AG09319 (cell line): ENCODE measurements around the gene STIM2.
"Not testable (repeated sequence)": the region's sequence is repeated elsewhere in the genome, so short reads cannot be mapped to it uniquely, and the experiment has no call there.

ENCODE experiments used
- DNase-seq: peaks from one replicate; pipeline ENCODE4 v3.0.0-alpha.2; 2010; ENCODE audit warnings: low read depth; ENCODE audit errors: extremely low read depth
- TF ChIP-seq, protein P1 (sequence below): IDR thresholded peaks from 2 replicates; pipeline ENCODE4 v1.5.1; 2011; ENCODE audit warnings: low read depth, mild to moderate bottlenecking, inconsistent platforms, low read length, moderate library complexity

Gene STIM2

DNA sequence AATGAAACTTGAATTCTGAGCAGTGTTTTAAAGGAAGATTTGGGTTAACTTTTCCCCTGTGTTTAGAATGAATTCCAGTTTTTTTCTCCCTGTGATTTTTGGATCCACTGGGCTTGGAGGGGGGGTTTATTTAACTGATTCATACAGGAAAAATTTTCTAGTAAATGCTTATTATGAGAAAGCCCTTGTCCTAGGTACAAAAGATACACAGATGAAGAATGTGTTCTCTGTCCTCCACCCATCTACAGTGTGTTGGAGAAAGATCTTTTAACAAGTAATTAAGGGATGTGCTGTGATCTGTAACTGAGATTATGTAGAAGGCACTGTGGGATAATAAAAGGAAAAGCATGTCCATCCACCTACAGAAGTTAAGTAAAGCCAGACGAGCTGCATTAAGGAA, 103.9 kb downstream of the STIM2 start:
- DNase-seq, result no peak
- TF ChIP-seq, protein P1, sequence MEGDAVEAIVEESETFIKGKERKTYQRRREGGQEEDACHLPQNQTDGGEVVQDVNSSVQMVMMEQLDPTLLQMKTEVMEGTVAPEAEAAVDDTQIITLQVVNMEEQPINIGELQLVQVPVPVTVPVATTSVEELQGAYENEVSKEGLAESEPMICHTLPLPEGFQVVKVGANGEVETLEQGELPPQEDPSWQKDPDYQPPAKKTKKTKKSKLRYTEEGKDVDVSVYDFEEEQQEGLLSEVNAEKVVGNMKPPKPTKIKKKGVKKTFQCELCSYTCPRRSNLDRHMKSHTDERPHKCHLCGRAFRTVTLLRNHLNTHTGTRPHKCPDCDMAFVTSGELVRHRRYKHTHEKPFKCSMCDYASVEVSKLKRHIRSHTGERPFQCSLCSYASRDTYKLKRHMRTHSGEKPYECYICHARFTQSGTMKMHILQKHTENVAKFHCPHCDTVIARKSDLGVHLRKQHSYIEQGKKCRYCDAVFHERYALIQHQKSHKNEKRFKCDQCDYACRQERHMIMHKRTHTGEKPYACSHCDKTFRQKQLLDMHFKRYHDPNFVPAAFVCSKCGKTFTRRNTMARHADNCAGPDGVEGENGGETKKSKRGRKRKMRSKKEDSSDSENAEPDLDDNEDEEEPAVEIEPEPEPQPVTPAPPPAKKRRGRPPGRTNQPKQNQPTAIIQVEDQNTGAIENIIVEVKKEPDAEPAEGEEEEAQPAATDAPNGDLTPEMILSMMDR, result no peak

DNA sequence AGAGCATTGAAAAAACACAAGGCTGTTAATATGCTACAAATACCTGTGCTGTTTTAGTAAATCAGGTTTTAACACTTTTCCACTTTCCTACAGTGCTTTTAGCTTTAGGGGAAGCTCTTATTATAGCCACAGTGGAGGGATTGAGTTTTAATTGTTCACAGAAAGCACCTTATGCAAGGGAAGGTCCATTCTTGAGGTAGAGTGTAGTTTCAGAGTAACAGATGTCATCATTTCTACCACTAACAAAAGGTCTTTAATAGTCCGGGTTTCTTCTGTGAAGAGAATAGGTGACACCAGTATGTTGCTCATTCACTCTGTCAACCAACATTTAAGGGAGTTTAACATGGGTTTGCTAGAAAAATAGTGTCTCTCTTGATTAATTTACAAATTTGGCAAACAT, 104.4 kb downstream of the STIM2 start:
- TF ChIP-seq, protein P1, result no peak
- no peak for DNase-seq

DNA sequence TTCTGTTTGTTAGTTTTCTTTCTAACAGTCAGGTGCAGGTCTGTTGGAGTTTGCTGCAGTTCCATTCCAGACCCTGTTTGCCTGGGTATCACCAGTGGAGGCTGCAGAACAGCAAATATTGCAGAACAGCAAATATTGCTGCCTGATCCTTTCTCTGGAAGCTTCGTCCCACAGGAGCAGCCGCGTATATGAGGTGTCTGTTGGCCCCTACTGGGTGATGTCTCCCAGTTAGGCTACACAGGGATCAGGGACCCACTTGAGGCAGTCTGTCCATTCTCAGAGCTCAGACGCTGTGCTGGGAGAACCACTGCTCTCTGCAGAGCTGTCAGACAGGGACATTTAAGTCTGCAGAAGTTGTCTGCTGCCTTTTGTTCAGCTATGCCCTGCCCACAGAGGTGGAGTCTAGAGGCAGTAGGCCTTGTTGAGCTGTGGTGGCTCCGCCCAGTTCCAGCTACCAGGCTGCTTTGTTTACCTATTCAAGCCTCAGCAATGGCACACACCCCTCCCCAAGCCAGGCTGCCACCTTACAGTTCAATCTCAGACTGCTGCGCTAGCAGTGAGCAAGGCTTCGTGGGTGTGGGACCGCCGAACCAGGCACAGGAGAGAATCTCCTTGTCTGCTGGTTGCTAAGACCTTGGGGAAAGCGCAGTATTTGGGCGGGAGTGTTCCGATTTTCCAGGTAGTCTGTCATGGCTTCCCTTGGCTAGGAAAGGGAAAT, 115.0 kb downstream of the STIM2 start:
- not testable (repeated sequence) for DNase-seq

DNA sequence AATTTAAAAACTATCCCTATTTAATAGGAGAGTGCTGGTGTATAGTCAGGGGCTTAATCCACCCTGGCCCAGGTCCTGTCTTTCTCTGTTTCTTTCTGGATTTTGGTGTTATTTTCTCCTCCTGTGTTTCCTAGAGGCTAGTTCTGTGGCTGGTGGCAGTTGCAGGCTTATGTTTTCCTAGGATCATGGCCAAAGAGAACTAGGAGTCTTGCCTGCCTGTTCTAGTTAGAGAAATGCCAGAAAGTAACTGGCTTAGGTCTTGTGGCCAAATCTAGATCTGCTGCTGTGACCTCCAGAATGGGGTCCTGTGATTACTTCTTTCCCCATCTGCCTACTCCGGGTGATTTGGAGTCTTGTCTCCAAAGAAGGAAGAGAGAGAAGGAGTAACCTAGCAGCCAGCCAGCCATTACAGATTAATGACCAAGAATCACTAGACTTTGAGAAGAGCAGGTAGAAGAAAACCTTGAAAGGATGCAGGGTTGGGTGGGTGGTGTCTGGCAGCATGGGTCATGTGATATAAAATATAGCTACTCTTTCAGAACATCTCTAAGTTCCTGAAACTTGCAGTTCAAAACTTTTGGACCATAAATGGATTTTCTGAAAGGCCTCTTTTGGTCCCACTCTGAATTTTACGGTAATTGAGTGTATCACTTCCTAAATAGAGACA, 117.9 kb downstream of the STIM2 start:
- no peak for DNase-seq
- TF ChIP-seq, protein P1, result no peak

DNA sequence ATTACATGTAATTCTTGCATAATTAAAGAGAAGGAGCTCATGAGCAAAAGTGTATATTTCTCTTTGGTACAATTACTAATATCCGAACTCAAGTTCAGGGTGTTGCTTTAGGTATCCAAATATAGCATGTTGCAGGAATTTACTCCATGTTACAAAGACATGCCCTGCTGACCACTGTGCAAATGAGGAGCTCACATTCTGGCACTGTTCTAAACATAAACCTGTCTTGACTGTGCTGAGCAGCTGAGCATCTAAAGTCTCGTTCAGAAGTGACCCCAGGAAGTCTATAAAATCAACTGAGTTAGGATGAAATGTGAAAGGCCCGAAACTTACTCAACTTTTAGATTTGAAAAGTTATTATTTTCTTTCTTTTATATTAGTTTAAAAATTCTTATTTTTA, 124.3 kb downstream of the STIM2 start:
- TF ChIP-seq, protein P1, result no peak
- no peak for DNase-seq

DNA sequence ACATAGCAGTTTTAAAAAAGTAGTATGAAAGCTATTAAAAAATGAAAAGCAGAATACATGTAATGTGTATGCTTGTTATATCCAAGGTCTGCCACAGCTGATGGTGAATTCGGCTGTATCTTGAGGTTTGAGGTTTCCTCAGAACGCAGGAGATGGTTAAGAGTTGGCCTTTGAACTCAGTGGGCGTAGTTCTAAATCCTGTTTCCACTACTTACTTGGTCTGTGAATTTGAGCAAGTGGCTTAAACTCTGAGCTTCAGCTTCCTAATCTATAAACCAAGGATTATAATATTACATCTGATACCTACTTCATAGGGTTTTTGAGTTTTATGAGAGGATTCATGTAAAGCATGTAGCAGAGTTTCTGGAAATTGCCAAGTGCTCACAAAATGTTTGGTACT, 125.2 kb downstream of the STIM2 start:
- TF ChIP-seq, protein P1, result no peak
- DNase-seq, result no peak

DNA sequence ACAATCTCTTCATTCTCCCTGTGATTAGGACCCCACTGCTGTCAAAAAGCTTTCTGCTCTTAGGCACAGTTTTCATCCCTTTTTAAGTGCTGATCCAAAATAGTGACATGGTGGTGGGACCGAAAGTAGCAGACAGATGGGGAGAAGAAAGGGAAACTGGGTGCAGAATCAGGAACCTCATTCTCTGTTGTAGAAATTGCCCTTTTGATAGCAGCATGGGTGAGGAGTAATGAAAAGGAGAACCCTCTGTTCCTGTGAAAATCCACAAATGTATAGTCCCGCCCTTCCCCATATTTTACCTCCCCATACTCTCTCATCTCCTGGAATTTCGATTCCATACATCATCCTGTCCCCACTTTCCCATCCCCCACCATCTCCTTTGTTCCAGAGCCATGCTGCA, 126.5 kb downstream of the STIM2 start:
- DNase-seq, result no peak
- TF ChIP-seq, protein P1, result no peak
